Stimulated activated memory B cell treated with anti-CD40 and anti-IgM and Interleukin-4, amounts not matched to agents 10 μg/mL and 1 μg/mL and 100 μg/mL, for 72 hours (primary cell): ENCODE data around the gene STYXL1.

Source experiments
- ATAC-seq: fragments of 150-1000 bp; cut with Tn5 transposase; 2 replicates; pipeline ENCODE4 v1.10.0; 2021
- H3K27ac Mint-ChIP-seq: one replicate; pipeline ENCODE4 v1.8.0; 2022; ENCODE audit warnings: mild to moderate bottlenecking, mixed read lengths
- H3K27me3 Mint-ChIP-seq: one replicate; pipeline ENCODE4 v1.8.0; 2022; ENCODE audit warnings: mixed read lengths
- H3K36me3 Mint-ChIP-seq: one replicate; pipeline ENCODE4 v1.8.0; 2022; ENCODE audit warnings: mixed read lengths
- H3K4me1 Mint-ChIP-seq: one replicate; pipeline ENCODE4 v1.8.0; 2022; ENCODE audit warnings: mixed read lengths
- H3K4me3 Mint-ChIP-seq: one replicate; pipeline ENCODE4 v1.8.0; 2022; ENCODE audit warnings: mild to moderate bottlenecking, moderate library complexity, mixed read lengths
- H3K9me3 Mint-ChIP-seq: one replicate; pipeline ENCODE4 v1.8.0; 2022; ENCODE audit warnings: mixed read lengths

The STYXL1 gene

GRCh38 chr7:75953431-75953830, 94.4 kb downstream of the STYXL1 start:
- peaks cover 35% of the 10 kb centered on the region for H3K36me3 Mint-ChIP-seq
- H3K4me3 Mint-ChIP-seq = no peak overlapping the region
- no peaks in the 10 kb centered on the region for H3K27me3 Mint-ChIP-seq
- H3K27ac Mint-ChIP-seq = no peak overlapping the region
- peaks cover 7% of the 10 kb centered on the region for H3K4me1 Mint-ChIP-seq
- ATAC-seq = no peak
- H3K9me3 Mint-ChIP-seq = no peaks in the 10 kb centered on the region

GRCh38 chr7:75951506-75951905, 96.3 kb downstream of the STYXL1 start:
- no peaks in the 10 kb centered on the region for H3K9me3 Mint-ChIP-seq
- no peak for ATAC-seq
- peaks cover 29% of the 10 kb centered on the region for H3K36me3 Mint-ChIP-seq
- peaks cover 12% of the 10 kb centered on the region for H3K4me1 Mint-ChIP-seq
- no peak overlapping the region for H3K27ac Mint-ChIP-seq
- no peak overlapping the region for H3K4me3 Mint-ChIP-seq
- H3K27me3 Mint-ChIP-seq = no peaks in the 10 kb centered on the region

- Mint-ChIP-seq H3K36me3 (peaks cover 17% of the 10 kb centered on the region), H3K4me1 (peaks cover 20% of the 10 kb centered on the region), H3K27ac (no peak overlapping the region), H3K9me3 (no peaks in the 10 kb centered on the region), H3K4me3 (no peak overlapping the region), H3K27me3 (no peaks in the 10 kb centered on the region)
- ATAC-seq = no peak
Measured at GRCh38 chr7:75950111-75950681, 97.6 kb downstream of the STYXL1 start.

- Mint-ChIP-seq H3K4me1 (peaks cover 29% of the 10 kb centered on the region), H3K36me3 (peaks cover 18% of the 10 kb centered on the region), H3K9me3 (no peaks in the 10 kb centered on the region), H3K27ac (no peak overlapping the region), H3K27me3 (no peaks in the 10 kb centered on the region), H3K4me3 (no peak overlapping the region)
- ATAC-seq = no peak
Measured at GRCh38 chr7:75948179-75948578, 99.6 kb downstream of the STYXL1 start.
